K562 (cell line): ENCODE results near the gene BCKDK. TPM values are rescaled to one million over a fixed set of nuclear protein-coding genes. Genes with fewer than 3 reads are reported as not detected.

Experiments
- BRCA1 ChIP-seq, 2 experiments: fragments of 450-650 bp in 1 of 2; sonication (generic) in 1 of 2; formaldehyde crosslinking in 1 of 2; IDR thresholded peaks; 2 replicates each; pipeline versions ENCODE4 v1.5.0 to v1.6.1; 2017 to 2020; ENCODE audit warnings: mild to moderate bottlenecking in 1 of 2, missing genetic modification reagents in 1 of 2
- E2F8 ChIP-seq: fragments of 450-650 bp; IDR thresholded peaks from 2 replicates; pipeline ENCODE4 v1.7.1; 2018; ENCODE audit warnings: mild to moderate bottlenecking, low read depth; ENCODE audit not compliant: partially characterized antibody
- EGR1 ChIP-seq: fragments of 450-650 bp; conservative IDR thresholded peaks from 2 replicates; pipeline ENCODE4 v1.6.1; 2017; ENCODE audit warnings: mild to moderate bottlenecking
- HDAC8 ChIP-seq: fragments of 450-650 bp; IDR thresholded peaks from 2 replicates; pipeline ENCODE4 v1.6.1; 2016; ENCODE audit warnings: mild to moderate bottlenecking, missing genetic modification characterization, moderate library complexity, missing compliant biosample characterization
- MCM3 ChIP-seq: fragments of 450-650 bp; IDR thresholded peaks from 2 replicates; pipeline ENCODE4 v1.6.1; 2016
- MLLT1 ChIP-seq, 2 experiments: fragments of 450-650 bp; IDR thresholded peaks; 2 replicates each; pipeline ENCODE4 v1.6.1; 2016
- PCBP1 ChIP-seq: fragments of 200-400 bp; formaldehyde crosslinking; IDR thresholded peaks from 2 replicates; pipeline ENCODE4 v1.6.1; 2018; ENCODE audit warnings: mild to moderate bottlenecking, low read depth, low read length; ENCODE audit not compliant: poor library complexity, severe bottlenecking
- STAT5B ChIP-seq: fragments of 250-450 bp; sonication (Bioruptor Pico); IDR thresholded peaks from 2 replicates; pipeline ENCODE4 v1.8.0; 2021; ENCODE audit warnings: mild to moderate bottlenecking, inconsistent platforms
- TFAP4 ChIP-seq: sonication (generic); formaldehyde crosslinking; IDR thresholded peaks from 2 replicates; pipeline ENCODE4 v1.8.0; 2022; ENCODE audit warnings: missing genetic modification reagents, mild to moderate bottlenecking, moderate library complexity, borderline replicate concordance
- ZBTB26 ChIP-seq: fragments of 450-650 bp; formaldehyde crosslinking; IDR thresholded peaks from 2 replicates; pipeline ENCODE4 v1.4.0; 2022; ENCODE audit warnings: missing genetic modification characterization
- ZNF407 ChIP-seq: fragments of 450-650 bp; IDR thresholded peaks from 2 replicates; pipeline ENCODE4 v1.6.1; 2016; ENCODE audit warnings: low read depth
- ZNF436 ChIP-seq: fragments of 250-450, 450-650 bp; sonication (Bioruptor Pico); formaldehyde crosslinking; IDR thresholded peaks from 2 replicates; pipeline ENCODE4 v1.7.0; 2020; ENCODE audit warnings: mild to moderate bottlenecking
- polyA plus RNA-seq, 8 experiments: library from polyadenylated mRNA; depleted of rRNA in 4 of 8; stranded (reverse) in 5 of 8; unstranded in 3 of 8; fragments of >200 nt; fragmentation: Nextera tagmentation in 2 of 8; fragmentation: Illumina TruSeq in 1 of 8; extraction: Ambion mirVana in 2 of 8; extraction: Trizol in 1 of 8; gene quantifications; 2 replicates each; pipeline versions ENCODE4 v1.2.1 to v1.2.3, GENCODE V29; 2011 to 2014; ENCODE audit warnings: inconsistent platforms in 1 of 8, missing spikeins in 1 of 8
- total RNA-seq, 7 experiments: library from RNA; depleted of rRNA in 6 of 7; stranded (reverse); fragments of >200 nt in 6 of 7; fragmentation: Illumina TruSeq in 2 of 7; extraction: Trizol in 2 of 7; gene quantifications; 2 replicates each; pipeline versions ENCODE4 v1.2.1 to v1.2.3, GENCODE V29; 2011 to 2021; ENCODE audit warnings: low replicate concordance in 1 of 7

BCKDK gene
- total and polyA plus RNA-seq, 9 of the 15 experiments (the other 6 are each of a cell fraction or from before 2014, with no cell fraction given) = 0.58 to 34.8 (median 13.1) TPM

GRCh38 chr16:31135535-31136286, 27.5 kb downstream of the BCKDK start, which contains the start of gene PRSS8 (continued):
- no peak for TF ChIP-seq EGR1
- 0 out of 2 replicates have a peak, but pooled peaks have one; percentile 31 for TF ChIP-seq MCM3
- no peak for TF ChIP-seq PCBP1
- no peak for TF ChIP-seq HDAC8 (tag)
- TF ChIP-seq ZBTB26 (CRISPR knock-in tag) = peak; percentile 80
- TF ChIP-seq ZNF436 (CRISPR knock-in tag) = no peak
- TF ChIP-seq TFAP4 (CRISPR knock-in tag) = no peak
- peak; percentile 86 to 89; a peak in 3 of 4 replicates for TF ChIP-seq MLLT1 (IDR thresholded peaks at IDR 0.05)
- no peak for TF ChIP-seq E2F8
- peak; percentile 24; the same call in 1 of the 2 replicates for TF ChIP-seq ZNF407
- TF ChIP-seq STAT5B = no peak
- no peak for TF ChIP-seq BRCA1 (IDR thresholded peaks at IDR 0.05)
- no peak for TF ChIP-seq BRCA1 (CRISPR knock-in tag; IDR thresholded peaks at IDR 0.05)
